ENCODE measurements around the gene TMEM161A.

The TMEM161A gene

GRCh38 chr19:19101540-19101939 lies 36.7 kb downstream of the TMEM161A start:
- H3K4me3 ChIP-seq (ENCODE audit: low read depth, low read length) = no peak overlapping the region
- DNase-seq (ENCODE audit: low read depth) = no peak
- no peak for TF ChIP-seq CTCF (conservative IDR thresholded peaks at IDR 0.05; ENCODE audit: low read depth, low read length)

DNA sequence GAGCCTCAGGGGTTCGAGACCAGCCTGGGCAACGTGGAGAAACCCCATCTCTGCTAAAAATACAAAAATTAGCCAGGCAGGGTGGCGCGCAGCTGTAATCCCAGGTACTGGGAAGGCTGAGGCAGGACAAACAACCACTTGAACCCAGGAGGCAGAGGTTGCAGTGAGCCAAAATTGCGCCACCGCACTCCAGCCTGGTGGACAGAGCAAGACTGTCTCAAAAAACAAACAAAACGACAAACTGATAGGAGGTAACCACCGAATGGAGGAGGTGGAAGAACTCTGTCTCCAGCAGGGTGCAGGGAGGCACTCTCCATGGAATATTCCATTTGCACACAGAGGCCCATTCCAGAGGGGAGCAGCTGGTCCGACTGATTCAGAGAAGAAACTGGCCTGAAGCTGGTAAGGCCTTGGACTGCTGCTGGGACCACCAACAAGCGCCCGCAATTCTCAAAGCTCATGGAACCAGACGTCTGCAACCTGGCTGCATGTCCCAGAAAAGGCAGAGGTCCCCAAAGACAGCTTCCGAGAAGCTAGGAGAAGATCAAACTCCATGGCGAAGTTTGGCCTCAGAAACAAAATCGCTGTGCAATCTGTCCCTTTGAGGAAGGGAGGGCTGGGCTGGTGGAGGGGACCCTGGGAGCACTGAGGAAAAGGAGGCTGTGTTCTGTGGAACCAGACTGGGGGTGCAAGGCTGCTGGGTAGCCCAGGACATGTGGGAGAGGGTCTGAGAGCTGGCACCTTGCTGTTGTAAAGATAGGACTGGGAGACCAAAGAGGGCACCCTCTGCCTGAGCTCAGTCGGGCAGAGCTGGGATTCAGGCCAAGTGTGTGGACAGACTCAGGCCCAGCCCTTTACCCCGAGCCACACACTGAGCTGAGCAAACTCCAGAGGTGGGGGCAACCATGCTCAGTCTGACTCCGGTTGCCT lies 39.3 kb downstream of the TMEM161A start:
- no peak overlapping the region for H3K4me3 ChIP-seq (ENCODE audit: low read depth, low read length)
- TF ChIP-seq CTCF (conservative IDR thresholded peaks at IDR 0.05; ENCODE audit: low read depth, low read length) = no peak
- DNase-seq (ENCODE audit: low read depth) = no peak

DNA sequence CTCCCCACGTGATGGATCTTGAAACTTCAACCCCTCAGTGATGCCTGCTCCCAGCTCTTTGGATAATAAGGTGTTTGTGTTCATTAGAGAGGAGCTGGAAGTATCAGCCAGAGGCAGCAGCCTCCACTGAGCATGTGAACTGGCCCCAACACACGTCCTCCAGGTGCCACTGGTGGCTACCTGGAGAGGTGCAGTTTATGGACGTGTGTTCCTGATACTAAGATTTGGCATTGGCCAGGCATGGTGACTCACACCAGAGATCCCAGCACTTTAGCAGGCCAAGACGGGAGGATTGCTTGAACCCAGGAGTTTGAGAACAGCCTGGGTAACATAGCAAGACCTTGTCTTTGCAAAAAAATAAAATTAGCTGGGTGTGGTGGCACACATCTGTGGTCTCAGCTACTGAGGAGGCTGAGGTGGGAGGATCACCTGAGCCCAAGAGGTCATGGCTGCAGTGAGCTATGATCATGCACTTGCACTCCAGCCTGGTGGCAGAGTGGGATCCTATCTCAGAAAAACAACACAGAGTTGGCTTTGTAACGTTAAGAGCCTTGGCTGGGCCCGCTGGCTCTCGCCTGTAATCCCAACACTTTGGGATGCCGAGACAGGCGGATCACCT lies 40.1 kb downstream of the TMEM161A start:
- no peak for DNase-seq (ENCODE audit: low read depth)
- no peak overlapping the region for H3K4me3 ChIP-seq (ENCODE audit: low read depth, low read length)
- TF ChIP-seq CTCF (conservative IDR thresholded peaks at IDR 0.05; ENCODE audit: low read depth, low read length) = no peak

DNA sequence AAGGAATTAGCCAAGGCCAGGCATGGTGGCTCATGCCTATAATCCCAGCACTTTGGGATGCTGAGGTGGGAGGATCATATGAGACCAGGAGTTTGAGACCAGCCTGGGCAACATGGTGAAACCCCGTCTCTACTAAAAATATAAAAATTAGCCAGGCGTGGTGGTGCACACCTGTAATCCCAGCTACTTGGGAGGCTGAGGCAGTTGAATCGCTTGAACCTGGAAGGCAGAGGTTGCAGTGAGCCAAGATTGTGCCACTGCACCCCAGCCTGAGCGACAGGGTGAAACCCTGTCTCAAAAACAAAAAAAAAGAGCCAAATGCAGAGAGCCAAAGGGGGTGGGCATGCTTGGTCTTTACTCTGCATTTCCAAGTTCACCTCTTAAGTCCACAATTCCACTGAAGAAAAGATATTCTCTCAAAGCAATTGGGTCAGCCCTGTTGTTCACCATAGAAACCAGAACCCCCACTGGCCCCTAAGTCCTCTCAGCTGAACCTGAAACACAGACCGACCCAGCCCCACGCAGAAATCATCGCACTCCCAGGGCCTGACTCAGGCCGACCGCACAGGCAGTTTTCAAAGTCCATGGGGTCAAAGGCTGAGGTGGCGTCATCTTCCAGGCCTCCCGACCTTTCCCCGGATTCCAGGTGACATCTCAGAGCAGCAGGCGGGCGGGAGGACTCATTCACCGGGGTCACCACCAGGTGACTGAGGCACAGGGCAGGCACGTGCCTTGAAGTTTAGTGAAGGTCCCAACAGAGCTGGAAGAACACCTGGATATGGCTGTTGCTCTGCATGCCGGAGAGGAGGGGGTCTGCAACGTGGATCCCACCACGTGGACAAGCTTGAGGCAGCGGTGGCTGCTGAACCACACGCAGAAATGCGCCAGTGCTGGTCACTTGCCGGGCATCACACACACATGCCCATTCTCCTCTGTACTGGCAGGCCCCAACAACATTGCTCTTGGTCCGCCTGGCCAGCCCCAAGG lies 41.3 kb downstream of the TMEM161A start:
- no peak for DNase-seq (ENCODE audit: low read depth)
- H3K4me3 ChIP-seq (ENCODE audit: low read depth, low read length) = no peak overlapping the region
- no peak for TF ChIP-seq CTCF (conservative IDR thresholded peaks at IDR 0.05; ENCODE audit: low read depth, low read length)

- no peak overlapping the region for H3K4me3 ChIP-seq (ENCODE audit: low read depth, low read length)
- no peak for DNase-seq (ENCODE audit: low read depth)
- TF ChIP-seq CTCF (conservative IDR thresholded peaks at IDR 0.05; ENCODE audit: low read depth, low read length) = no peak
These were observed 42.6 kb downstream of the TMEM161A start for GRCh38 chr19:19095691-19096090.

DNA sequence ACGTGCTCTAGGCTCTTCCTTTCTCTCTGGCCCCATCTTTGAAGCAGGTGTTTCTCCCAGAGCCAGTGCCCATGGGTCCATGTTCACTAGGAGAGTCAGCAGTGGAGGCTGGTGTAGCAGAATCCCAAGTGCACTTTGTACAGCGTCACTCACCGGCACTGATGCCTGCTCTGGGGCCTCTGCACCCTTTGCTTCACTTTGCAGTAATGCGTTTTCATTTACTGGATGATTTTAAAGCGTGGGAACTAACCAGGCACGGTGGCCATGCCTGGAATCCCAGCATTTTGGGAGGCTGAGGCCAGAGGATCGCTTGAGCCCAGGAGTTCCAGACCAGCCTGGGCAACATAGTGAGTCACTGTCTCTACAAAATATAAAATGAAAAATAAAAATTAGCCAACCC lies 43.8 kb downstream of the TMEM161A start:
- no peak for DNase-seq (ENCODE audit: low read depth)
- no peak for TF ChIP-seq CTCF (conservative IDR thresholded peaks at IDR 0.05; ENCODE audit: low read depth, low read length)
- no peak overlapping the region for H3K4me3 ChIP-seq (ENCODE audit: low read depth, low read length)
